CD4-positive, alpha-beta T cell treated with Interleukin-4 for 4 hours (primary cell): Measurements from ENCODE around the gene EXD1.
"Not testable (repeated sequence)": the region's sequence is repeated elsewhere in the genome, so short reads cannot be mapped to it uniquely, and the experiment has no call there.

Source experiments
- DNase-seq: peaks from one replicate; pipeline ENCODE4 v3.0.0-alpha.2; 2020

EXD1 gene

DNA sequence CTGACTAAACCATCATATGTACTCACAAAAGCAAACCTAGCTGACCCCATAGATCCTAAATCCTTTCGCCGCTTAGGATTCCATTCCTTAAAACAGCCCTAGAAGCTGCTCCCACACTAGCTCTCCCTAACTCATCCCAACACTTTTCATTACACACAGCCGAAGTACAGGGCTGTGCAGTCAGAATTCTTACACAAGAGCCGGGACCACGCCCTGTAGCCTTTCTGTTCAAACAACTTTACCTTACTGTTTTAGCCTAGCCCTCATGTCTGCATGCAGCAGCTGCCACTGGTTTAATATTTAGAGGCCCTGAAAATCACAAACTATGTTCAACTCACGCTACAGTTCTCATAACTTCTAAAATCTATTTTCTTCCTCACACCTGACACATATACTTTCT lies 95.0 kb downstream of the EXD1 start:
- not testable (repeated sequence) for DNase-seq

DNA sequence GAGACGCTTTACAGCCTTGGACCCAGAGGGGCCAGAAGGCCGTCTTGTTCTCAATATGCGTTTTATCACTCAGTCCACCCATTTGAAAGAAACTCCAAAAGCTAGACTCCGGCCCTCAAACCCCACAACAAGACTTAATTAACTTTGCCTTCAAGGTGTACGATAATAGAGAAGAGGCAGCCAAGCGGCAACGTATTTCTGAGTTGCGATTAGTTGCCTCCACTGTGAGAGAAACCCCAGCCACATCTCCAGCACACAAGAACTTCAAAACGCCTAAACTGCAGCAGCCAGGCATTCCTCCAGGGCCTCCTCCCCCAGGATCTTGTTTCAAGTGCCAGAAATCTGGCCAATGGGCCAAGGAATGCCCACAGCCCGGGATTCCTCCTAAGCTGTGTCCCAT lies 97.1 kb downstream of the EXD1 start:
- no peak for DNase-seq
